Ovary (tissue), 9 donors: ENCODE results near the gene IRX4. TPM values are rescaled to one million over a fixed set of nuclear protein-coding genes. Genes with fewer than 3 reads are reported as not detected.

Experiments
- DNase-seq, 5 donors: peaks; one replicate each; pipeline ENCODE4 v3.0.0-alpha.2; 2019 to 2020
- H3K27ac ChIP-seq, 2 donors: fragments of 200-600 bp; one replicate each; pipeline versions ENCODE4 v1.5.1 to v1.8.0; 2019 to 2022
- H3K27me3 ChIP-seq: fragments of 200-600 bp; one replicate; pipeline ENCODE4 v1.8.0; 2022
- H3K36me3 ChIP-seq: fragments of 200-600 bp; sonication (generic); one replicate; pipeline ENCODE4 v1.5.1; 2019
- H3K4me1 ChIP-seq: one replicate; pipeline ENCODE4 v1.8.1; 2013; ENCODE audit warnings: mild to moderate bottlenecking, moderate library complexity; ENCODE audit not compliant: insufficient read depth
- H3K4me3 ChIP-seq: fragments of 200-600 bp; sonication (generic); one replicate; pipeline ENCODE4 v1.5.1; 2017
- H3K9me3 ChIP-seq, 2 donors: fragments of 200-600 bp in 1 of 2; sonication (generic) in 1 of 2; one replicate each; pipeline versions ENCODE4 v1.5.1 to v1.8.1; 2013 to 2019; ENCODE audit warnings: mild to moderate bottlenecking in 1 of 2, moderate library complexity in 1 of 2
- CTCF ChIP-seq, 3 donors: fragments of 450-650 bp in 2 of 3; fragments of 200-600 bp in 1 of 3; IDR thresholded peaks; one replicate each; pipeline versions ENCODE4 v1.5.1 to v1.8.0; 2016 to 2022; ENCODE audit warnings: antibody characterized with exemption in 3 of 3, mild to moderate bottlenecking in 1 of 3
- EP300 ChIP-seq: sonication (generic); formaldehyde crosslinking; IDR thresholded peaks from one replicate; pipeline ENCODE4 v1.6.1; 2017; ENCODE audit warnings: antibody characterized with exemption
- POLR2A ChIP-seq: fragments of 450-650 bp; IDR thresholded peaks from one replicate; pipeline ENCODE4 v1.6.1; 2017; ENCODE audit warnings: antibody characterized with exemption, mild to moderate bottlenecking, moderate library complexity
- WGBS, 3 donors: extraction: QIAGEN DNeasy Blood & Tissue Kit in 1 of 3; methylation state at CpG; one replicate each; pipeline versions ENCODE4 v1.1.5 to v1.1.7; 2013 to 2017; 5-methylcytosine and 5-hydroxymethylcytosine counted together
- intact Hi-C, 4 donors: fragments of 100-400 bp; cut with DNase I; formaldehyde crosslinking; loops; one replicate each; pipeline versions ENCODE4 v1.11.0 to v1.15.1; 2022 to 2023
- polyA plus RNA-seq, 2 donors: library from polyadenylated mRNA; stranded (reverse); fragments of 200-250 nt in 1 of 2; fragments of 350-450 nt in 1 of 2; fragmentation: Illumina TruSeq in 1 of 2; extraction: RNeasy Lipid Tissue Mini Kit (QIAGEN cat#74804) in 1 of 2; gene quantifications; one replicate each; pipeline ENCODE4 v1.2.3, GENCODE V29; 2013 to 2014
- total RNA-seq, 7 donors: library from RNA; depleted of rRNA in 2 of 7; stranded (reverse); fragments of >200 nt in 2 of 7; fragmentation: NEBNext Ultra II Directional in 3 of 7; extraction: Animal tissue kit (Norgen Biotek cat#: 25700) in 3 of 7; gene quantifications; one replicate each; pipeline versions ENCODE4 v1.1.0 to v1.2.4, GENCODE V29; 2016 to 2023
- donor health status: DM: no; HTN: no; CAD: no; lungs with moderate emphysema.
- donor health status: DM: no; HTN: no; CAD: no.
- donor health status: Bipolar disorder and iron deficiency.
- donor health status: DM: yes; HTN: yes; CAD: no.
- donor health status: DM: no; HTN: no; CAD: no.
- donor health status: DM: yes; HTN: yes; CAD: no.

Gene IRX4
- total and polyA plus RNA-seq, 9 donors = 0.23 TPM; not detected in 8

- no peak for TF ChIP-seq CTCF (IDR thresholded peaks at IDR 0.05)
- TF ChIP-seq EP300 = no peak
- TF ChIP-seq POLR2A = no peak
- H3K27me3 ChIP-seq = no peaks in the 10 kb centered on the region
- no peak overlapping the region for H3K27ac ChIP-seq
- peaks cover 4% of the 10 kb centered on the region for H3K4me1 ChIP-seq
- no peak for DNase-seq
- no peaks in the 10 kb centered on the region for H3K36me3 ChIP-seq
- WGBS, 3 donors = 6 to 9% (median 7%) methylated on average over 19 of the region's 19 CpGs
- no peak overlapping the region for H3K4me3 ChIP-seq
- intact Hi-C loops = no loop called here
- no peaks in the 10 kb centered on the region for H3K9me3 ChIP-seq
These were observed 2.7 kb upstream of the IRX4 start for GRCh38 chr5:1885404-1885755.

DNA sequence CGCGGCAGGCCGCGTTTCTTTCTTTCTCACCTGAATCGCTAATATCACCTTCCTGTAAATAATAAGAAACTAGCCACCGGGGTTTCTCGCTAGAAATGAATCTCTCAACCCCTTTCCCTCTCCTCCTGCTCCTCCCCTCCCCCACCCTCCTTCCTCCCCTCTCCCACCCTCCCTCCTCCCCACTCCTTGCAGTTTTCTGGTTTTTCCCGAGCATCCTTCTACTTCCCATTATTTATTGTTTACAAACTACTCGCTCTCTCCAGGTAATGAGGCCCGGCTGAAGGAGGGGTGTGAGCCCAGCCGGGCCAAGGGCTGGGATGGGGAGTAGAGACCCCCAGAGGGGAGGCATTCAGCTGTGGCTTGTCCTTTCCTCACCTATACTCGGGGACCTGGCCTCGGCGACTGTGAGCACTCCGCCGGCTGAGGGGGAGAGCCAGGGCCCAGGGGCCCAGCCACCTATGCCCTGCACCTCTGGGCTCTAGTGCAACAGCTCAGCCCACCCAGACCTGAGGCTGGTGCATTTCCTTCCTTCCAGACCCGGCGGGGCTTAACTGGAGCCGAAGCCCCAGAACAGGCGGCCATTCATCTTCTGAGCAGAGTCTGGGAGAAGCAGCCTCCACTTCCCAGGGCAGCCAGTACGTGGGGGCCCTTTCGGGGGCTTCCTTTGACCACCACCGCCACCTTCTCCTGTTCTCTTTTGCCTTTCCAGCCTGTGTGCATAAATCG, 2.1 kb upstream of the IRX4 start:
- Histone ChIP-seq H3K4me3 (no peak overlapping the region), H3K9me3 (no peaks in the 10 kb centered on the region), H3K27ac (no peak overlapping the region), H3K27me3 (no peaks in the 10 kb centered on the region), H3K36me3 (no peaks in the 10 kb centered on the region), H3K4me1 (peaks cover 4% of the 10 kb centered on the region)
- no peak for TF ChIP-seq EP300
- TF ChIP-seq POLR2A = no peak
- no peak for TF ChIP-seq CTCF (IDR thresholded peaks at IDR 0.05)
- WGBS, 3 donors = 6 to 10% (median 7%) methylated on average over 24 of the region's 24 CpGs
- no peak for DNase-seq
- intact Hi-C loops = no loop called here

DNA sequence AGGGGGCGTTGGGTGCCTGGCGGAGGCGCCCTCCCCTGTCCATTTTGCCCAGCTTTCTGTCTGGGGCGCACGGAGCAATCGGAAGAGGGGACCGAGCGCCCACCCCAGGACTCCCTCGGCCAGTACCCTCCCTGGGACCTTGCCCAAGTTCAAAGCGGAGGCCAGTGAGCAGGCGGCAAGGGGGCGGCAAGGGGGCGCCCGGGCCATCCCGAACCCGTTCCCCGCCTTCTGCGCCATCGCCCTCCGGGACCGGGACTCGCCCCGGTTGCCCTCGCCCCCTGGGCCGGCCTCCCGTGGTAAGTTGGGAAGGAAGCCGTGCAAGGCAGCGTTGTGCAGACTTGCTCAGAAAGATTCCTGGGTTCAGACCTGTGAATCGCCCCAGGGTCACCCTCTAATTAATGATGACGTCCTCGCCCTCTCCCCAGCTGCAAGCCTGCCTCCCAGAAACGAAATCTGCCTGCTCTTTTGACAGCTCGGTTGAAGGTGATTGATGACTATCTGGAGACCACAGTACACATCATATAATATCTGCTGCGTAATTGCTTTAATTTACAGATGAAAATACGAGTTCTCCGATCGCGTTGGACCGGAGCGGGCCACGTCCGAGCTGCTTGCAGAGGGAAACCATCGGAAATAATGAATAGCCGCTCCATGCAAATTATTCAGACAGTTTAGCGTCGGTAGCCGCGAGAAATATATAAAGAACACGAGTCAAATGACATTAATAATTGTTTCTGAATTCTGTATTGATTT, 1.4 kb upstream of the IRX4 start:
- no peaks in the 10 kb centered on the region for H3K36me3 ChIP-seq
- H3K27me3 ChIP-seq = no peaks in the 10 kb centered on the region
- H3K4me3 ChIP-seq = no peak overlapping the region
- WGBS, 3 donors = 2 to 6% (median 2%) methylated on average over 36 to 49 of the region's 49 CpGs
- H3K27ac ChIP-seq = no peak overlapping the region
- no peak for DNase-seq
- intact Hi-C loops = no loop called here
- no peaks in the 10 kb centered on the region for H3K9me3 ChIP-seq
- TF ChIP-seq POLR2A = no peak
- TF ChIP-seq CTCF (IDR thresholded peaks at IDR 0.05) = no peak
- TF ChIP-seq EP300 = no peak
- peaks cover 4% of the 10 kb centered on the region for H3K4me1 ChIP-seq

DNA sequence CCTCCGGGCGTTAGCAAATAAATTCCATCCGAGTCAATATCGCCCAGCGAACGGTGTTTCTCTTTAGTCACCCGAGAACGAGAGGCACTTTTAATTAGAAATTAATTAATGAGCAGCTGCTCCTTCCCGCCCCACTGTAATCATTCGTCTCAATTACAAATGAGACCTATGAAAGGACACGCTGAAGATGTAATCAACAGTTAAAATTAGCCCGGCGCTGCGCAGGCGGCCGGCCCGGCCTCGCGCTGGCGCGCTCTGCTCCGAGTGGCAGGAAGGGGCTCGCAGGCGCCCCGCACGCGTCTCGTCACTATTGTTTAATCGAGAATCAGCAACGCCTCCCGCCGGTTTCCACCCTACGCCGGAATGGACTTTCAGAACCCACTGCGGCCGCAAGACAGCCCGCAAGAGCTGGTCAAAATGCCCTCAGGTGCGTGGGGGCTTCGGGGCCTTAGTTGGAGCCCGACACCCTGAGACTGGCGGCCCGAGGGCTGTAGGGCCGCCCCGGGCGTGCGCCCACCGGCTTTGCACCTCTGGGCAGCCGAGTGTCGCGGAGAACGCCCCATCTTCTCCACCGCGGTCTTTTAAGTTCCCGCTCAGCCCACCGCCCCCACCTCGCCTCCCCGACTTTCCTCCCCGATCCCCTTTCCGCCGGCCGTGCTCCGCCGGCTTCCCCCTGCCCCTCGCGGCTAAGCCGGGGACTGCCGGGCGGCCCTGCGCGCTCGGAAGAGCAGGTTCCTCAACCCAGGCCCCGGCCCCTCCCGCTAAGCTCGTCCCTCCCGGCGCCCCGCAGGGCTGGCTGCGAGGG, 597 bp upstream of the IRX4 start:
- no peaks in the 10 kb centered on the region for H3K36me3 ChIP-seq
- intact Hi-C loops = no loop called here
- H3K4me1 ChIP-seq = peaks cover 4% of the 10 kb centered on the region
- no peaks in the 10 kb centered on the region for H3K27me3 ChIP-seq
- no peak overlapping the region for H3K27ac ChIP-seq
- TF ChIP-seq EP300 (no peak), POLR2A (no peak), CTCF (IDR thresholded peaks at IDR 0.05) (no peak)
- WGBS, 3 donors = 1% methylated on average over 67 to 78 of the region's 78 CpGs
- H3K4me3 ChIP-seq = no peak overlapping the region
- no peak for DNase-seq
- peaks cover 0 to 4% of the 10 kb centered on the region in 2 donors for H3K9me3 ChIP-seq
